SK-N-SH (cell line): ENCODE results near the gene COL2A1.

Experiments
- EP300 ChIP-seq, 2 experiments: IDR thresholded peaks; 2 replicates each; pipeline versions ENCODE4 v1.4.0 to v1.6.1; 2012; ENCODE audit warnings: borderline replicate concordance in 1 of 2, low read depth in 1 of 2, low read length in 1 of 2
- EZH2phosphoT487 ChIP-seq: fragments of 200-600 bp; sonication (generic); IDR thresholded peaks from 2 replicates; pipeline ENCODE4 v1.6.1; 2017; ENCODE audit warnings: low read depth, mixed run types, mild to moderate bottlenecking, antibody characterized with exemption, moderate library complexity, borderline replicate concordance
- FOXM1 ChIP-seq: IDR thresholded peaks from 2 replicates; pipeline ENCODE4 v1.4.0; 2012; ENCODE audit warnings: low read depth, mild to moderate bottlenecking
- MXI1 ChIP-seq: IDR thresholded peaks from 2 replicates; pipeline ENCODE4 v1.6.1; 2012; ENCODE audit warnings: mild to moderate bottlenecking, low read depth, low read length, improper control_type of control experiment
- POLR2AphosphoS5 ChIP-seq: IDR thresholded peaks from 2 replicates; pipeline ENCODE4 v1.6.1; 2012; ENCODE audit warnings: low read depth, low read length
- RAD21 ChIP-seq: IDR thresholded peaks from 2 replicates; pipeline ENCODE4 v1.6.1; 2012; ENCODE audit warnings: mild to moderate bottlenecking, low read length
- RFX5 ChIP-seq: IDR thresholded peaks from 2 replicates; pipeline ENCODE4 v1.6.1; 2012; ENCODE audit warnings: mild to moderate bottlenecking, improper control_type of control experiment, low read length
- SMC3 ChIP-seq: IDR thresholded peaks from 2 replicates; pipeline ENCODE4 v1.6.1; 2012; ENCODE audit warnings: low read depth, low read length, improper control_type of control experiment
- TF ChIP-seq, protein P1 (sequence below): fragments of 150-350 bp; IDR thresholded peaks from 2 replicates; pipeline ENCODE4 v1.6.1; 2017; ENCODE audit warnings: antibody characterized with exemption, low read length, low read depth, borderline replicate concordance
- TF ChIP-seq, protein P2 (sequence below): IDR thresholded peaks from 2 replicates; pipeline ENCODE4 v1.6.1; 2012; ENCODE audit warnings: mild to moderate bottlenecking, low read depth, low read length, moderate library complexity
- TF ChIP-seq, protein P3 (sequence below): IDR thresholded peaks from 2 replicates; pipeline ENCODE4 v1.4.0; 2012; ENCODE audit warnings: low read depth, borderline replicate concordance
- TF ChIP-seq, protein P4 (sequence below): fragments of 200-600 bp; sonication (generic); IDR thresholded peaks from 2 replicates; pipeline ENCODE4 v1.6.1; 2017; ENCODE audit warnings: antibody characterized with exemption, mild to moderate bottlenecking, moderate library complexity
- TF ChIP-seq, protein P5 (sequence below): fragments of 150-350 bp; IDR thresholded peaks from 2 replicates; pipeline ENCODE4 v1.6.1; 2016; ENCODE audit warnings: mild to moderate bottlenecking, low read depth, low read length
- TF ChIP-seq, protein P6 (sequence below): IDR thresholded peaks from 2 replicates; pipeline ENCODE4 v1.4.0; 2012; ENCODE audit warnings: low read depth

DNA sequence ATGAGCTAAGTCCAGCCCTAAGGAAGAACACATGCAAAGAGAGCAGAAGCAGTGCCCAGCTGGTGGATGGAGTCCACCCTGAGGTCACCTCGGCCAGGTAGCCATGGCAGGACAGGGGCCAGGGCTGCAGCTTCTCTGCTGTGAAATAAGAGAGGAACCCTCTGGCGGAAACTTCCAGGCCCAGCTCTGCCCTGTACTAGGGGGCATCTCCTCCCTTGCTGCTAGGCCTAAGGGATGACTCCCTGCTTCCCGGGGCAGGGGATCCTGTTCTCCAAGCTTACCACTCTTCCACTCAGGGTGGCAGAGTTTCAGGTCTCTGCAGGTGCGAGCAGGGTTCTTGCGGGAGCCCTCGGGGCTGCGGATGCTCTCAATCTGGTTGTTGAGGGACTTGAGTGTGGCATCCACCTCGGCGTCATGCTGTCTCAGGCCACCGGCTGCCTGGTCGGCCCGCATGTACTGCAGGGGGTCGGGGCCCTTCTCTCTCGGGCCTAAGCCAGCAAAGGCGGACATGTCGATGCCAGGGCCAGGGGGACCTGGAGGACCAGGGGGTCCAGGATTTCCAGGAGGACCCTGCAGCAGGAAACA, 29.1 kb downstream of the COL2A1 start:
- TF ChIP-seq, protein P1, sequence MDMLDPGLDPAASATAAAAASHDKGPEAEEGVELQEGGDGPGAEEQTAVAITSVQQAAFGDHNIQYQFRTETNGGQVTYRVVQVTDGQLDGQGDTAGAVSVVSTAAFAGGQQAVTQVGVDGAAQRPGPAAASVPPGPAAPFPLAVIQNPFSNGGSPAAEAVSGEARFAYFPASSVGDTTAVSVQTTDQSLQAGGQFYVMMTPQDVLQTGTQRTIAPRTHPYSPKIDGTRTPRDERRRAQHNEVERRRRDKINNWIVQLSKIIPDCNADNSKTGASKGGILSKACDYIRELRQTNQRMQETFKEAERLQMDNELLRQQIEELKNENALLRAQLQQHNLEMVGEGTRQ: no peak
- TF ChIP-seq, protein P2, sequence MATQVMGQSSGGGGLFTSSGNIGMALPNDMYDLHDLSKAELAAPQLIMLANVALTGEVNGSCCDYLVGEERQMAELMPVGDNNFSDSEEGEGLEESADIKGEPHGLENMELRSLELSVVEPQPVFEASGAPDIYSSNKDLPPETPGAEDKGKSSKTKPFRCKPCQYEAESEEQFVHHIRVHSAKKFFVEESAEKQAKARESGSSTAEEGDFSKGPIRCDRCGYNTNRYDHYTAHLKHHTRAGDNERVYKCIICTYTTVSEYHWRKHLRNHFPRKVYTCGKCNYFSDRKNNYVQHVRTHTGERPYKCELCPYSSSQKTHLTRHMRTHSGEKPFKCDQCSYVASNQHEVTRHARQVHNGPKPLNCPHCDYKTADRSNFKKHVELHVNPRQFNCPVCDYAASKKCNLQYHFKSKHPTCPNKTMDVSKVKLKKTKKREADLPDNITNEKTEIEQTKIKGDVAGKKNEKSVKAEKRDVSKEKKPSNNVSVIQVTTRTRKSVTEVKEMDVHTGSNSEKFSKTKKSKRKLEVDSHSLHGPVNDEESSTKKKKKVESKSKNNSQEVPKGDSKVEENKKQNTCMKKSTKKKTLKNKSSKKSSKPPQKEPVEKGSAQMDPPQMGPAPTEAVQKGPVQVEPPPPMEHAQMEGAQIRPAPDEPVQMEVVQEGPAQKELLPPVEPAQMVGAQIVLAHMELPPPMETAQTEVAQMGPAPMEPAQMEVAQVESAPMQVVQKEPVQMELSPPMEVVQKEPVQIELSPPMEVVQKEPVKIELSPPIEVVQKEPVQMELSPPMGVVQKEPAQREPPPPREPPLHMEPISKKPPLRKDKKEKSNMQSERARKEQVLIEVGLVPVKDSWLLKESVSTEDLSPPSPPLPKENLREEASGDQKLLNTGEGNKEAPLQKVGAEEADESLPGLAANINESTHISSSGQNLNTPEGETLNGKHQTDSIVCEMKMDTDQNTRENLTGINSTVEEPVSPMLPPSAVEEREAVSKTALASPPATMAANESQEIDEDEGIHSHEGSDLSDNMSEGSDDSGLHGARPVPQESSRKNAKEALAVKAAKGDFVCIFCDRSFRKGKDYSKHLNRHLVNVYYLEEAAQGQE: no peak
- no peak for TF ChIP-seq FOXM1
- TF ChIP-seq POLR2AphosphoS5: no peak
- TF ChIP-seq, protein P3, sequence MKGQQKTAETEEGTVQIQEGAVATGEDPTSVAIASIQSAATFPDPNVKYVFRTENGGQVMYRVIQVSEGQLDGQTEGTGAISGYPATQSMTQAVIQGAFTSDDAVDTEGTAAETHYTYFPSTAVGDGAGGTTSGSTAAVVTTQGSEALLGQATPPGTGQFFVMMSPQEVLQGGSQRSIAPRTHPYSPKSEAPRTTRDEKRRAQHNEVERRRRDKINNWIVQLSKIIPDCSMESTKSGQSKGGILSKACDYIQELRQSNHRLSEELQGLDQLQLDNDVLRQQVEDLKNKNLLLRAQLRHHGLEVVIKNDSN: no peak
- TF ChIP-seq EP300 (IDR thresholded peaks at IDR 0.05; ENCODE audit: borderline replicate concordance in 1 of 2, low read depth in 1 of 2, low read length in 1 of 2): no peak
- TF ChIP-seq, protein P4, sequence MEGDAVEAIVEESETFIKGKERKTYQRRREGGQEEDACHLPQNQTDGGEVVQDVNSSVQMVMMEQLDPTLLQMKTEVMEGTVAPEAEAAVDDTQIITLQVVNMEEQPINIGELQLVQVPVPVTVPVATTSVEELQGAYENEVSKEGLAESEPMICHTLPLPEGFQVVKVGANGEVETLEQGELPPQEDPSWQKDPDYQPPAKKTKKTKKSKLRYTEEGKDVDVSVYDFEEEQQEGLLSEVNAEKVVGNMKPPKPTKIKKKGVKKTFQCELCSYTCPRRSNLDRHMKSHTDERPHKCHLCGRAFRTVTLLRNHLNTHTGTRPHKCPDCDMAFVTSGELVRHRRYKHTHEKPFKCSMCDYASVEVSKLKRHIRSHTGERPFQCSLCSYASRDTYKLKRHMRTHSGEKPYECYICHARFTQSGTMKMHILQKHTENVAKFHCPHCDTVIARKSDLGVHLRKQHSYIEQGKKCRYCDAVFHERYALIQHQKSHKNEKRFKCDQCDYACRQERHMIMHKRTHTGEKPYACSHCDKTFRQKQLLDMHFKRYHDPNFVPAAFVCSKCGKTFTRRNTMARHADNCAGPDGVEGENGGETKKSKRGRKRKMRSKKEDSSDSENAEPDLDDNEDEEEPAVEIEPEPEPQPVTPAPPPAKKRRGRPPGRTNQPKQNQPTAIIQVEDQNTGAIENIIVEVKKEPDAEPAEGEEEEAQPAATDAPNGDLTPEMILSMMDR: no peak
- TF ChIP-seq, protein P5, sequence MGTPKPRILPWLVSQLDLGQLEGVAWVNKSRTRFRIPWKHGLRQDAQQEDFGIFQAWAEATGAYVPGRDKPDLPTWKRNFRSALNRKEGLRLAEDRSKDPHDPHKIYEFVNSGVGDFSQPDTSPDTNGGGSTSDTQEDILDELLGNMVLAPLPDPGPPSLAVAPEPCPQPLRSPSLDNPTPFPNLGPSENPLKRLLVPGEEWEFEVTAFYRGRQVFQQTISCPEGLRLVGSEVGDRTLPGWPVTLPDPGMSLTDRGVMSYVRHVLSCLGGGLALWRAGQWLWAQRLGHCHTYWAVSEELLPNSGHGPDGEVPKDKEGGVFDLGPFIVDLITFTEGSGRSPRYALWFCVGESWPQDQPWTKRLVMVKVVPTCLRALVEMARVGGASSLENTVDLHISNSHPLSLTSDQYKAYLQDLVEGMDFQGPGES: no peak
- no peak for TF ChIP-seq MXI1
- no peak for TF ChIP-seq SMC3
- no peak for TF ChIP-seq RFX5
- TF ChIP-seq, protein P6, sequence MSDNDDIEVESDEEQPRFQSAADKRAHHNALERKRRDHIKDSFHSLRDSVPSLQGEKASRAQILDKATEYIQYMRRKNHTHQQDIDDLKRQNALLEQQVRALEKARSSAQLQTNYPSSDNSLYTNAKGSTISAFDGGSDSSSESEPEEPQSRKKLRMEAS: no peak
- no peak for TF ChIP-seq RAD21
- TF ChIP-seq EZH2phosphoT487: no peak
